Erythroblast (primary cell): ENCODE measurements around the gene TTLL6.
A peak's percentile ranks its signal among the peaks of the same experiment; 100 is the strongest.
"Not testable (repeated sequence)": the region's sequence is repeated elsewhere in the genome, so short reads cannot be mapped to it uniquely, and the experiment has no call there.

Source experiments
- DNase-seq, 2 experiments: peaks; one replicate each; lab custom pipeline; 2025; lab: John Stamatoyannopoulos, UW
- GATA1 ChIP-seq: IDR thresholded peaks from 2 replicates; pipeline ENCODE4 v1.6.1; 2011; ENCODE audit warnings: low read depth, mild to moderate bottlenecking, control low read depth, low read length, moderate library complexity
- POLR2A ChIP-seq: IDR thresholded peaks from 2 replicates; pipeline ENCODE4 v1.6.1; 2011; ENCODE audit warnings: mild to moderate bottlenecking, low read length

Gene TTLL6

DNA sequence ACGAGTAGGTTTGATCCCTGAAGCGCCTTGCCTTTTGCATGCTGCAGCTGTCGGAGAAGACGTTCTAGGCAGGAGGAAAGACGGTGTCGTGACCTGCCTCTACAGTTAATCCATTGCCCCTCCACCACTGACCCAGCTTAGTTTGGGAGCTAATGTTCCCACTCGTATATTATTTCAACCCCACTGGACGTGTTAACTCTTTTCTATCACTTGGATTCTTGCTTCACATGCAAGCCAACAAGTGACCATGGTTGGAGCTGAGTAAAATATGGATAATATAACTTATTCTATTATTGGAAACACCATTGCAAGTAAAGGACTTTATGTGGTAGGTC, 14.5 kb upstream of the TTLL6 start:
- TF ChIP-seq GATA1 (no peak), POLR2A (no peak)
- no peak for DNase-seq

DNA sequence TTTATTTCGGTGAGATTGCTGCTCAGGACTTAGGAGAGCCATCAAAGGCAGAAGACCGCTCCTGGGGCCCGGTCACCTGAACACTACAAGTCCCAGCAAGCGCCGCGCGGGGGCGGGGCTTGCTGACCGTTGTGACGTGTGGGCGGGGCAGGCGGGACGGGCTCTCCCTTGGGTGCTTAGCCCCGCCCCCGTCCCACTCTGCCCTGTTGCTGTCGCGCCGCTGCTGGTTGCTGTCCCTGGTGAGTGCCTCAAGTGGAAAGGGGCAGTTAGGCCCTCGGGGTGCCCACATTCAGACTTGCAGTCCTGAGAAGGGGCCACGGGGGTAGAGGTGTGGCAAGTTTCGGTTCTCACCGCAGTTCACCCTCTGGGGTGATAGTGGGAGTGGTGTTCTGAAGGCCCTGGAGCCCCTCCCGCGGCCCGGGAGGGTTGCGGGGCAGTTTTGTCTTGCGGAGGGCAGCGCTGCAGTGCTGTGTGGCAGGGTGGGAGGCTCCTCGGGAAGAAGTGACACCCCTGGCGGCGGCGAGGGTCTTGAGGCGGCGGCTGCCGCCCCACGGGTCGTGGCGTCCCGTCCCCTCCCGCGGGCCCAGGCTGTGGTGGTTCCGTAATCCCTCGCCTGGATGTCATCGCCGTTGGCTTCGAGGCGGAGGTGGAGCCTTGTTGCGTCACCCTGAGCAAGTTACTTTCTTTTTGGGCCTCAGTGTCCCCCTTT, 14.0 kb upstream of the TTLL6 start, which contains the start of gene CALCOCO2:
Gene CALCOCO2, plus strand, starts transcription at position 196 of the 709 bp plus-strand sequence. CDS start 10,673 bp downstream, outside the sequence.
- TF ChIP-seq POLR2A (peak; percentile 93), GATA1 (no peak)
- DNase-seq: peak; percentile 96 to 98

DNA sequence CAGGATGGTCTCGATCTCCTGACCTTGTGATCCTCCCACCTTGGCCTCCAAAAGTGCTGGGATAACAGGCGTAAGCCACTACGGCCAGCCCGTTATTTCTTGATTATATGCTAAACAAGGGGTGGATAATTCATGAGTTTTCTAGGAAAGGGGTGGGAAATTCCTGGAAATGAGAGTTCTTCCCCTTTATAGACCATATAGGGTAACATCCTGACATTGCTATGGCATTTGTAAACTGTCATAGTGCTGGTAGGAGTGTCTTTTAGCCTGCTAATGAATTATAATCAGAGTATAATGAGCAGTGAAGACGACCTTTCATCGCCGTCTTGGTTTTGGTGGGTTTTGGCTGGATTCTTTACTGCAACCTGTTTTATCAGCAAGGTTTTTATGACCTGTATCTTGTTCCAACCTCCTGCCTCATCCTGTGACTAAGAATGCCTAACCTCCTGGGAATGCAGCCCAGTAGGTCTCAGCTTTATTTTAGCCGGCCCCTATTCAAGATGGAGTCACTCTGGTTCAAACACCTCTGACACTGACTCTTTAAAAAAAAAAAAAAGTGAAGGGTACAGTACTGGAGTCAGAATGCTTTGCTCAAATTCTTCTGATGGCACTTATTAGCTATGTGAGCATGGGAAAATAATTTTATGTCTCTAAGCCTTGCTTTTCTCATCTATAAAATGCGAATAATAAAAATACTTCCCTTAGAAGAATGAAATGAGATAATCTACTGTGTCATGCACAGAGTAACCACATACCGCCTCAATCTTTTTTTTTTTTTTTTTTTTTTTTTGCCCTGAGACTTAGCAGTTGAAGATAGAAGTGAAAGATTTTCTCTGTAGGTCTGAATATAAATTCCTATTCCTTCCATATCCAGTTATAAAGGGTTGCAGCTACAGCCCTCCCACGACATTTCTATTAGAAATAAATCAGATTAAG, 8.7 kb upstream of the TTLL6 start:
- peak in 1 of 2 experiments; percentile 6 for DNase-seq
- TF ChIP-seq GATA1 (no peak), POLR2A (no peak)

DNA sequence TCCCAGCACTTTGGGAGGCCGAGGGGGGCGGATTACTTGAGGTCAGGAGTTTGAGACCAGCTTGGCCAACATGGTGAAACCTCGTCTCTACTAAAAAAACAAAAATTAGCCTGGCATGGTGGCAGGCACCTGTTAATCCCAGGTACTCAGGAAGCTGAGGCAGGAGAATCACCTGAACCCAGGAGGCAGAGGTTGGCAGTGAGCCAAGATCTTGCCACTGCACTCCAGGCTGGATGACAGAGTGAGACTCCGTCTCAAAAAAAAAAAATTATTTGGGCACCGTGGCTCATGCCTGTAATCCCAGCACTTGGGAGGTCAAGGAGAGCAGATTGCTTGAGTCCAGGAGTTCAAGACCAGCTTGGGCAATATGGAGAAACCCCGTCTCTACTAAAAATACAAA, 3.9 kb upstream of the TTLL6 start:
- not testable (repeated sequence) for DNase-seq

DNA sequence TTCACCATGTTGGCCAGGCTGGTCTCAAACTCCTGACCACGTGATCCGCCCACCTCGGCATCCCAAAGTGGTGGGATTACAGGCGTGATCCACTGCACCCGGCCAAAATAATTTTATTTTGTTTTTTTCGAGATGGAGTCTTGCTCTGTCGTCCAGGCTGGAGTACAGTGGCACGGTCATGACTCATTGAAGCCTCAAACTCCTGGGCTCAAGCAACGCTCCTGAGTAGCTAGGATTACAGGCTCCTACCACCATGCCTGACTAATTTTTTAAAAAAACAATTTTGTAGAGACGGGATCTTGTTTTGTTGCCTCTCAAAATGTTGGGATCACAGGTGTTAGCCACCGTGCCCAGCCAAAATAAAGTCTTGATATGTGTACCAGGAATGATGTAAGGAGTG, 2.4 kb upstream of the TTLL6 start:
- no peak for TF ChIP-seq POLR2A
- DNase-seq: no peak

DNA sequence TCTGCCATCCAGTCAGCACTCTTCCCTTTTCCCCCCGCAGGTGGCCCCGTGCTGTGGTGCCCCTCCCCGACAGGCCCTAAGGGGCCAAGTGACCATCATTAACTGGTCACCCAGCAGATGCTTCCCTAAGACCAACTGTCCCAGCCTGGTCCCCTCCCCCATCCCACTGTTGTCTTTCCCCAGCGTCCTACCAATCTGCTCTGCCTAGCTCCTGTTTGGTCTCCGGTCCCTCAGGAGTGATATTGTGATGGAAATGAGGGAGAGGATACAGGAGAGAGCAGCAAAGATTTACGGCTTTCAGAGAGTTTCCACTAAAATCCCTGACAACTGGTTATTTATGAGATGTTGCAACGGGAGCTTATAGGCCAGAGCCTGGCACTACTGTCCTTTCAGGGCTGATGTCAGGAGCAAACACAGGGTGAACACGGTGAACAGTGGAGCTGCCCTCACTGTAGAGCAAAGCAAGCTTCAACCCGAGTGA, 1.4 kb upstream of the TTLL6 start:
- no peak for TF ChIP-seq POLR2A
- TF ChIP-seq GATA1: no peak
- DNase-seq: no peak

DNA sequence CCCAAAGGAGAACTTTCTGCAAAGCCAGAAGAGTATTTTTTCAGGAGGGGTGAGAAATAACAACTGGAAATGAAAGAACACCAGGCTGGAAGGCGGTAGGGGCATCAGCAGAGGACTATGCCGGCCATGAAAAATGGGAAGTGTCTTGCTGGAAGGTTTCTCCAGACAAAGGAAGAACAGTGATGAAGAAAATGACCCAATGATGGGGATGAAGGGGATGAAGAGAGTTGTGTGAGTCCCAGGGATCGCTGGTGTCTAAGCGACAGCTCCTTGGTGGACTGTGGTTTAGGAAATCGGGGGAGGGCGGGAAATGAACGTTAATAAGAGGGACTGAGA, 623 bp downstream of the TTLL6 start:
- TF ChIP-seq POLR2A (no peak), GATA1 (no peak)
- no peak for DNase-seq

DNA sequence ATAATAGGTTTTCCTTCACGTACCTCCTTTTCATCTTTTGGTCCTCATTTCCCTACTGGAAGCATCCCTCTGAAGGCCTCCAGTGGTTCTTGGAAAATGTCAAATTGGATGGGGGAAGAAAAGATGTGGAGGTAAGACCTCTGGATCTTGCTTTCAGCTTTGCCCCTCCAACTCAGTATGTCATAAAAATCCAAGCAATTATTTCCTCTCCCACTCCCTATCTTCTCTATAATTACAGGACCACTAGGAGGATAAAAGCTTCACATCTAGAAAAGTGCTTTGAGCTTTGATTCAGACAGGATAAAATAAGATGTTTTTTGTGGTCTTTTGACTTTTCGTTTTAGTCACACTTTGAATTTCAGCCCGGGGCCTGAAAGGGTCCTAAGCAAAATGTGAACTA, 1.7 kb downstream of the TTLL6 start:
- no peak for TF ChIP-seq GATA1
- no peak for TF ChIP-seq POLR2A
- no peak for DNase-seq

DNA sequence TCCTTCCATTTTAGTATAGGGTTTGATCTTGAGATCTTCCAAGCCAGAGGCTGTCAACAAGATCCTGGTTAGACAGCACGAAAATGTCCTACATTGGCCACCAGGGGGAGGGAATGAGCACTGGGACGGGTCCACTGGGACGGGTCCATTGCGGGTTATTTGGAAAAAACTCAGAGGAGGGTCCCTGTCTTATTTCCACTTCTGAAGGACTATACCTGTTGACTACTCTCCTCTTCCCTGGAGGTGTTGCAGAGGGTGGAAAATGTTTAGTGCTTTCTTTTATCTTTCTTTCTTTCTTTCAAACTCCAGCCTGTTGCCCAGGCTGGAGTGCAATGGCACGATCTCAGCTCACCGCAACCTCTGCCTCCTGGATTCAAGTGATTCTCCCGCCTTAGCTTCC, 2.5 kb downstream of the TTLL6 start:
- TF ChIP-seq POLR2A (no peak), GATA1 (no peak)
- DNase-seq: peak; percentile 56 to 73

DNA sequence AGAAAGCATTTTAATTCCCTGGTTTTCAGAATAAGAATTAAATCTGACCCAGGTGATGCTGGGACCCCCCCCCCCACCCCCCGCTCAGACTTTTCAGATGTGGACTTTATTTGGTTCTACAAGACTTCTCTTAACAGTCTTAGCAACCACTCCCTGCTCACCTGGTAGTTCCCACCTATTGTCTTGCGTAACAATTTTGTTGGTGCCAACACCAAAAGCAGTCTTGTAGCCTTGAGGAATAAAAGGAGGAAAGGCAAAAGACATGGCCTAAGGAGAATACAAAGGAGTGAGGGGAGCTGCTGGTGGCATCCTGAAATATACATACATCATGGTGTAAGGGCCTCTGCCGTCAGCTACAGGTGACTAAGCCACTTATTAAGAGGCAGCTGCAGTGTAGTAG, 5.0 kb downstream of the TTLL6 start:
- no peak for TF ChIP-seq POLR2A
- TF ChIP-seq GATA1: no peak
- no peak for DNase-seq

DNA sequence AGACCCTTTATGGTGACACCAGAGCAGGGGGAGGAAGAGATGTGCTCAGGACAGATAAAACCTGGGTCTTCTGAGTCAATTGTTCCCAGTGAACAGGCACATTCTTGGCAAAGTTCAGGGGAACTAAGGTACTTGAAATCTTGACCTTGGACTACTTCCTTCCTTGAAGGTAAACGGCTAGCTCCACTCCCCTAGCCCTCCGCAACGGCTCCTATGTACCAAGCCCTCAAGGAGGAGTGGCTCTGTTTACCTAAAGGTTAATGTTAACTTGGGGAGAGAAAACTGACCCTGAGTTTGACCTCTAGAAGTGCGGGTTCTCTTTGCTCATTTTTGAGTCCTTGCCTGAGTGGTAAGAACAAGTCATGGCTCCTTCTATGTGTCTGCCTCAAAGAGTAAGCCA, 7.8 kb downstream of the TTLL6 start:
- no peak for TF ChIP-seq GATA1
- DNase-seq: no peak

DNA sequence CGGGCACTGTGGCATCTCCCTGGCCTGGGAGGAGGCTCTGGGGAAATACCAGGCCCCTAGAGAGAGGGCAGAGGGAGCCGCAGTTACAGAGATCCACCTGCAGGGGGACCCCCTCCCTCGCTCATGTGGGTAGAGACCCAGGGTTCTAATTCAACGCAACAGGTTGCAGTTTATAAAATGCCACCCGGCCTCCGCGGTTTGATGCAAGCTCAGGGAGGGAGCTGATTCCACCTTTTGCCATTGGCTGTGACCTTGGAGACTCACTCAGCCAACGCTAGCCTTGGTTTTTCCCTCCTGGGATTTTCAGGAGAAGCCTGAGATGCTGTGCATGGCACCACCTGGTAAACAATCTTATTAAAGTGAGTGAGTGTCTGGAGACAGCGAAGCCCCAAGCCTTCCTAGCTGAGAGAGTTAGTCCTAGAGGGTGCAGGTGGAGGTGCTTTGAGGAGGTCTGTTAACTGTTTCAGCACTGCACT, 12.1 kb downstream of the TTLL6 start:
- TF ChIP-seq GATA1: no peak
- no peak for TF ChIP-seq POLR2A
- peak; percentile 46 to 71 for DNase-seq

DNA sequence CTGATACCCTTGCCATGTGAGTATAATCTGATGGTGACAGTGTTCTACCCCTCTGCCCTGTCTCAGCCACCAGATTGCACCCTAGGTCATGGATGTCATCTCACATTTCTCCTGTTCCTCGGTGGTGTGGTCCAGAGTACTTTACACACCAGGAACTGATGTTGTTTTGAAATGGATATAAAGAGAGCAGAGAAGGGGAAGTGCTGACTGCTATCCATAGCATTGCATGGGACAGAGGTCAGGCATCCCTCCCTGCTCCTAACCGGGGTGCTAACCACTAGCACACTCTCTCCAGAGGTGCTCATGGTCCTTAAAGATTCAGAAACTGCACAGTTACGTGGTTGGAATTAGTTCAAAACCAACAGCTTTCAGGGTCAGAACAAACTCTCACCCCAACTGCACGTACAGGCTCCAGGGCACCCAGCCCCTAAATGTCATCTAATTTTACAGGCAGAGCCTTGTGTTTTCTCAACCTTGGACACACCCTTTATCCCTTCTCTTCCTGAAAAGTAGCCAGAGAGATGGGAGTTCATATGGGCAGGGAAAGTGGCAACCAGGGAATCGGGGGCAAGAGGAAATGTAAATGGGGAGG, 16.3 kb downstream of the TTLL6 start:
- DNase-seq: no peak
- TF ChIP-seq POLR2A (no peak), GATA1 (no peak)
